ENCODE measurements around the gene B4GALT3.
A peak's percentile ranks its signal among the peaks of the same experiment; 100 is the strongest.

Gene B4GALT3

DNA sequence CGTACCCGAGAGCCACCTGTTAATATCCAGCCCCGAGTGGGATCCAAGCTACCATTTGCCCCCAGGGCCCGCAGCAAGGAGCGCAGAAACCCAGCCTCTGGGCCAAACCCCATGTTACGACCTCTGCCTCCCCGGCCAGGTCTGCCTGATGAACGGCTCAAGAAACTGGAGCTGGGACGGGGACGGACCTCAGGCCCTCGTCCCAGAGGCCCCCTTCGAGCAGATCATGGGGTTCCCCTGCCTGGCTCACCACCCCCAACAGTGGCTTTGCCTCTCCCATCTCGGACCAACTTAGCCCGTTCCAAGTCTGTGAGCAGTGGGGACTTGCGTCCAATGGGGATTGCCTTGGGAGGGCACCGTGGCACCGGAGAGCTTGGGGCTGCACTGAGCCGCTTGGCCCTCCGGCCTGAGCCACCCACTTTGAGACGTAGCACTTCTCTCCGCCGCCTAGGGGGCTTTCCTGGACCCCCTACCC, 16.6 kb downstream of the B4GALT3 start:
- no peak for DNase-seq

GRCh38 chr1:161159913-161160243, 17.4 kb downstream of the B4GALT3 start:
- DNase-seq, result no peak

GRCh38 chr1:161159087-161159912, 18.0 kb downstream of the B4GALT3 start, which contains the start of gene USP21:
USP21 (plus strand) TSS chr1:161159500; CDS start chr1:161160641, 1,141 bp downstream.
- peak; percentile 86 for DNase-seq

DNA sequence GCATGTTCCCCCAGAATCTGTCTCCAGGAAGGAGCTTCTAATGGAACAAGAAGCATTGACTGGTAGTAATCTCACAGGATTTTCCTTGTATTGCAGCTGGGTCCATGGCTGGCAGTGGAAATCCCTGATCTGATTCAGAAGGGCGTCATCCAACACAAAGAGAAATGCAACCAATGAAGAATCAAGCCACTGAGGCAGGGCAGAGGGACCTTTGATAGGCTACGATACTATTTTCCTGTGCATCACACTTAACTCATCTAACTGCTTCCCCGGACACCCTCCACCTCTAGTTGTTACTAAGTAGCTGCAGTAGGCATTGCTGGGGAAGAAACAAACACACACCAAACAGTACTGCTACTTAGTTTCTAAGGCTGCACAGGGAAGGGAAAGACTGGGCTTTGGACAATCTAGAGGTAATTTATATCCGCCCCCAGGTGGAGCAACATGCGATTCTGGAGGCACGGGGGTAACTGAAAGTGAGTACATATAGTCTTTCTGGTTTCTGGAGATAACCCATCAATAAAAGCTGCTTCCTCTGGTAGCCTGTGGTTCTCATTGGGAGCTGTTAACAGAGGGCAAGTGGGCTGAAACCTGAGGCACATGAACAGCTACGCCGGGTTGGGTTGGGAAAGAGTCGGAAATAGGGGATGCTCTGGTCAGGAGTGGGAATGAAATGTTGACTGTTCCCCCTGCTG, 18.8 kb downstream of the B4GALT3 start:
- DNase-seq, result no peak

- DNase-seq, result no peak
These were observed 19.4 kb downstream of the B4GALT3 start for GRCh38 chr1:161157867-161158266.

- DNase-seq, result peak; percentile 69
These were observed 23.5 kb downstream of the B4GALT3 start, which contains the start of gene UFC1 for GRCh38 chr1:161153682-161154337. UFC1 (plus strand) TSS chr1:161153978; CDS start chr1:161153998, 20 bp downstream.

GRCh38 chr1:161153176-161153575, 24.1 kb downstream of the B4GALT3 start:
- no peak for DNase-seq

DNA sequence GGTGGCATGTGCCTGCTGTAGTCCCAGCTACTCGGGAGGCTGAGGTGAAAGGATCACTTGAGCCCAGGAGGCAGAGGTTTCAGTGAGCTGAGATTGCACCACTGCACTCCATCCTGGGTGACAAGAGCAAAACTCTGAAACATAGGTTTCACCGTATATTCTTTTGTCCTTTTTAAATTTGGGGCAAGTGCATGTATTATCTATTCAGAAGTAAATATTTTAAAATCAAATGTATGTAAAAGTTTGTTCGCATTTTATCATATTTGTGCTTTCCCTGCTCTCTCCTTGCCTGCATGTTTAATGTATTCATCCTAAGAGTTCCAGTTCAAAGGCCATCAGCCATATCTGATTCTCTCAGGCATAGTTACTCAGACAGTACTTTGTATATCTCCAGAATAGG, 31.5 kb downstream of the B4GALT3 start:
- DNase-seq, result no peak

DNA sequence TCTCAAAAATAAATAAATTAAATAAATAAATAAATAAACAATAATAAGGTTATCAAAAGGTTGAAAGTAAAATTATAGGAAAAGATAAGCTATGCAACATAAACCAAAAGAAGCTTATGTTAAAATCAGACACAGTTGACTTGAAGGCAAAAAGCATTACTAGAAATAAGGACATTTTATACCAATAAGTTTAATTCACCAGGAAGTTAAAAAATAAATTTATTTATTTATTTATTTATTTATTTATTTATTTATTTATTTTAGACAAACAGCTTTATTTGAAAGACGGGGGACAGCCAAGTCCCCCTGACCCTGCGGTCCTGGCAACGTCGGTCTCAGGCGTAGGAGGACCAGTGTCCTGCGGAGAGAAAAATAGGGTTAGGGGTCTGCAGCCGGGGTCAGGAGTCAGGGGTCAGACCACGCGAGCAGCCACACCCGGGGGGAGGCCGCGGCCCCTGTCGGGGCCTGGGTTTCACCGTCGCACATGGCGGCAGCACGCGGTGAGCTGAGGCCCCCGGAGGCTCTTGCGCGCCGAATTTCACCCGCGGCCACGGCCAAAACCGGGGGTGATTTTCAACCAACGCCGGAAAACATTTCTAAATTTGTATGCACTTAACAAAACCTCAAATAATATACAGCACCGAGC, 36.4 kb downstream of the B4GALT3 start:
- no peak for DNase-seq

DNA sequence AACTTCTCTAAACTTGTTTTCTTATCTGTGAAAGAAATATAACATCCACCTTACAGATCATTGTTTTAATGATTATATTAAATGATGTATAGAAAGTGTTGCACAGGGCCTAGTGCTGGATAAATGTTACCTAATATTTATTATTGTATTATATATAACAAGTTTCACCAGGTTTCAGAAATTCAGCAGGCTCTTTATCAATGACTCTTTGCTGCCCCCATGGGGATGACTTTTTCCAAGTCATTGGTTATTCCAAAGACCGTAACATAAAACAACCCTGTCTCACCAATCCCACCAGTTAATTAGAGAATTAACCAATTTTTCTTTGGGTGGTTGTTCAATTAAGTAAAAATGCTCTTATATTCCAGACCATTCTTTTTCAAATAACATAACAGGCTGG, 37.5 kb downstream of the B4GALT3 start:
- DNase-seq, result no peak

DNA sequence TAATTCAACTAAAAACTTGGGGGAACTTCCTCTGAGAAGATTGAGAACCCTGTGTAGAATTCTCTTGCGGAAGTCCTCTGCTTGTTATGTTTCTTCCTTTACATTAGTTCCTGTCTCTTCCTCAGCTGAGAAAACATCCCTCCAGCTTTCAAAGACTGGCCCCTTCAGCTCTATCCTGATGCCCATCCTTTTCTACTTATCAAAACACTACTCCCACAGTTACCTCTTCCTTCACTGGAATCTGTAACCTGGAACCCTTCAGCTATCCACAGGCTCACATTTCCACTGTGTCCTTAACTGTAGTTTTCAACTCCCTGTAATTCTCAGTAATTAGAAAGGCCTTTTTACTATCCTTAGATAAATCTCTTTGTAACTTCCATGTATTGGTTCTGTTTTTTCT, 38.9 kb downstream of the B4GALT3 start:
- no peak for DNase-seq

DNA sequence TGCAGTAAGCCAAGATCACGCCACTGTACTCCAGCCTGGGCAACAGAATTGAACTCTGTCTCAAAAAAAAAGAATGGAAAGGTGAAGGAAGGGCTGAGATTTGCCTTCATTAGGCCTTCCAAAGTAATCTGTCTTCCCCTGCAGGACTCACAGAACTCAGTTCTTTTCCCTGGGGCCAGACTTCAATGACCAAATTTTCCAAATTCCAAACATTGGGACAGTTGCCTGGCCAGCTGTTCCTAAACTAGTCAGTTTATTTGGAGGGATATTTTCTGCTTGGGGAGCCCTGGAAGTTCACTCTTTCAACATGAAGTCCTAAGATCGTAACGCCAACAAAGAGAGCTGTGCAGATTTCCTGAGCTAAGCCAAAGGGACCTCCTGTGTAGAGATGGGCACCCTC, 39.4 kb downstream of the B4GALT3 start:
- no peak for DNase-seq

GRCh38 chr1:161133220-161133740, 44.0 kb downstream of the B4GALT3 start:
- DNase-seq, result no peak

- peak; percentile 85 for DNase-seq
These were observed 44.7 kb downstream of the B4GALT3 start, which contains the start of gene DEDD for GRCh38 chr1:161132410-161133219. DEDD (minus strand) TSS chr1:161132667; CDS start chr1:161124462, 8,205 bp downstream.

- no peak for DNase-seq
These were observed 45.5 kb downstream of the B4GALT3 start for GRCh38 chr1:161131523-161132409.

DNA sequence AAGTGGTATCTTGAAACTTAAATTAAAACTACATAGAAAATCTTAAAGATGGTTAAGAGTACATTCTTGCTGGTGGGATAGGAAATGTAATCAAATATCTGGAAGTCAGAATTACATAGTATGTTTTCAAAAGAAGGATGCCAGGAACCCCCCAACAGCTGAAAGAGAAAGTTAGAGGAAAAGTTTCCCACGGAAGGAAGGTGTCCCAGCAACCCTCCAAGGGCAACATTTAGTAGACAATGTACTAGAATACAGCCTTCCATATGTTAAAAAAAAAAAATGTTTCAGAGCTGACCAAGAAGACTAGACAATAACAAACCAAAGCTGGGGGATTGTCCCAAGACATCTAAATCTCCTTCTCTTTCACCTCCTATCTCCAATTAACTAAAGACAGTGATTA, 47.0 kb downstream of the B4GALT3 start:
- no peak for DNase-seq

DNA sequence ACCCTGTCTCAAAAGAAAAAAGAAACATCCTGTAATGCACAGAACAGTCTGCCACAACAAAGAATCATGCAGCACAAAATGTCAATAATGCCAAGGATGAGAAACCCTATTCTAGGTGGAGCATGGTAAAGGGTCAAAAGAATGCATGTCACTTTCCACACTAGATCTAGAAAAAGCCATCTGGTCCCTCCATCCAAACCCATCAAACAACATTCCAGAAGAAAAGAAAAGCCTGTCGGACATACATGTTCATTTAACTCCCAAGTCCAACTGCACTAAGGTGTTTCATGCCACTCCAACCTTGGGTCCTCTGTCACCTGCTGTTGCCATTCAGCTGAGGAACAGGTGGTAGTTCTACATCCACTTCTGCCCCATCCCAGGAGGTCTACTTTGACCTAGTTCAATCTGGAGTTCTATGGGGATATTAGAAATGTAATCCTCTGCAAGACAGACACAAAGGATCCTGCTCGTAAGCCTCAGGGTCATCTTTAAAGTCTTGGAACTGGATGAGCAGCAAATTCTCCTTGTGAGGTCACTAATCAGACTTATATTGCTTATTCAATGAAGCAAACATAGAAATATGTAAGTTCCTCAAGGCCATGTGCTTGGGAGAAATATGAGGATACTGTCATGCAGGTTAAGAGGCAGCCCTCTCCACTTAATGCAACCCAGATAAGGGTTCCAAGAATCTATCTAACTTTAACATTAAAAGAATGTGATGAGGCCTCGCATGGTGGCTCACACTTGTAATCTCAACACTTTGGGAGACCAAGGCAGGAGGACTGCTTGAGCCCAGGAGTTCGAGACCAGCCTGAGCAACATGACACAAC, 48.5 kb downstream of the B4GALT3 start:
- DNase-seq, result no peak

DNA sequence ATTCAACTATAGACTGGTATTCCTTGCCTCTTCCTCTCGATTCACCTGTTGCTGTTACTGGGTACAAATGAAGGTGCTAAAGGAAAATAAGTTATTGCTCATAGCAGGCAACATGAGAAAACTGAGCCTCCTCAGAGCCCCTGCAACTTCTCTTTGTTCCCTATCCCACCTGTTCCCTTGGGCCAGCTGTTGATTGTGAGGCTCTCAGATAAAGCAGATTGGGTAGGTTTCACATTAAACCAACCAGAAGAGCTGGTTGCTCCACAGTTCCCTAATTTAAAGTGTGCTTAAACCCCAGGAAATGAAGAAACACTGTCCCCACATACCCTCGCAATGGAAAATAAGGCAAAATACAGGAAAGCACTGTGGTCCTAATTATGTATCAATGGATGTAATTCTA, 49.7 kb downstream of the B4GALT3 start:
- DNase-seq, result no peak

DNA sequence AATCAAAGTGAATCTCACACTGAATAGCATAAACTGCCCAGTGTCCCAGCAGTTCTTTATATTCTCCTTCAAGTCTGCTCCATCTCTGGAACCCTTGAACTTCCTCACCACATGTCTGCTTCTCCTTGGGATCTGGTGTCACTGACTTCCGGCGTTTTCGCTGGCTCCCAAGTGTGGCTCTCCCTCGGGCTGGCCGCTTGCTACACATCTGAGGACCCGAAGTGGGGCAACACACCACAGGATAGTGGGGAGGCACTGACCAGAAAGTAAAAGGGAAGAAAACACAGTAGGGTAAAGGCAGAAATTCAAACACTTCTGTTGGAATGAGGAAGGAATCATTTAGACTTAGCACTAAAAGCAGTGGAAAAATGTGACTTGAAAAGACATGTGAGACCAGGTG, 54.3 kb downstream of the B4GALT3 start:
- DNase-seq, result no peak

DNA sequence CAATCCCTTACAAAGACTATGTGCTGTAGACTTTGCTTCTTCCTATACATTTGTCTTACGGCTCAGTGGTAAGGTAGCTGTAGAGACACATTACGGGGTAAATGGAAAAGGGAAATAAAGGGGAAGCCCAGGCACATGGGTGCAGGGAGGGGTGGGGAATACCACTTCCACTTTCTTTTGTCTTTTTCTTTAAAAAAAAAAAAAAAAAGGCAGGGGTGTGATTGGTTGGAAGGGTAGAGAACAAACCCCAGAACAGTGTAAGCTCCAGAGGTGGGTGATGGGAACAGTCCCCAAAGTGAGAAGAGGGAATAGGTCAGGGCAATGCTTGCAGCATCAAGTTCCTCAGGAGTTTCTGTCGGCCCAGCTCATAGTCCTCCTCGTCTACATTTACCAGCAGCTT, 55.5 kb downstream of the B4GALT3 start:
- DNase-seq, result no peak

Data from activated CD4-positive, alpha-beta T cell treated with anti-CD3 and anti-CD28 coated beads for 1 hour (primary cell).